NAMALWA (cell line): Measurements from ENCODE around the gene PIM3.

Source experiments
- DNase-seq: peaks from one replicate; pipeline ENCODE4 v3.0.0-alpha.2; 2015; ENCODE audit warnings: low spot score

PIM3 gene

DNA sequence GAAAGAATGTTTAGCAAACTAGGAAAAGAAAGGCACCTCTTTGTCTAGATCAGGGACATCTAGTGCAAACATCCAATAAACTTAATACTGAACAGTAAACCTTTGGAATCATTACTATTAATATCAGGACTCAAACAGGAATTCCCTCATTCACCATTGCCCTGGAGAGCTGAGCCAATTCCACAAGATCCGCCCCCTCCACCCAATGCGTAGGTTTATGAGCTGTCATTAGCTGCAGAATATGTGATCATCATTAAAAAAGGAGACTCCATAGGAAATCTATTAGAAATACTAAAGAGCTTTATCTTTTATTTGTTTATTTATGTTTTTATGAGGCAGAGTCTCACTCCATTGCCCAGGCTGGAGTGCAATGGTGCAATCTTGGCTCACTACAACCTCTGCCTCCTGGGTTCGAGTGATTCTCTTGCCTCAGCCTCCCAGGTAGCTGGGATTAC, 46.5 kb downstream of the PIM3 start:
- DNase-seq: no peak

DNA sequence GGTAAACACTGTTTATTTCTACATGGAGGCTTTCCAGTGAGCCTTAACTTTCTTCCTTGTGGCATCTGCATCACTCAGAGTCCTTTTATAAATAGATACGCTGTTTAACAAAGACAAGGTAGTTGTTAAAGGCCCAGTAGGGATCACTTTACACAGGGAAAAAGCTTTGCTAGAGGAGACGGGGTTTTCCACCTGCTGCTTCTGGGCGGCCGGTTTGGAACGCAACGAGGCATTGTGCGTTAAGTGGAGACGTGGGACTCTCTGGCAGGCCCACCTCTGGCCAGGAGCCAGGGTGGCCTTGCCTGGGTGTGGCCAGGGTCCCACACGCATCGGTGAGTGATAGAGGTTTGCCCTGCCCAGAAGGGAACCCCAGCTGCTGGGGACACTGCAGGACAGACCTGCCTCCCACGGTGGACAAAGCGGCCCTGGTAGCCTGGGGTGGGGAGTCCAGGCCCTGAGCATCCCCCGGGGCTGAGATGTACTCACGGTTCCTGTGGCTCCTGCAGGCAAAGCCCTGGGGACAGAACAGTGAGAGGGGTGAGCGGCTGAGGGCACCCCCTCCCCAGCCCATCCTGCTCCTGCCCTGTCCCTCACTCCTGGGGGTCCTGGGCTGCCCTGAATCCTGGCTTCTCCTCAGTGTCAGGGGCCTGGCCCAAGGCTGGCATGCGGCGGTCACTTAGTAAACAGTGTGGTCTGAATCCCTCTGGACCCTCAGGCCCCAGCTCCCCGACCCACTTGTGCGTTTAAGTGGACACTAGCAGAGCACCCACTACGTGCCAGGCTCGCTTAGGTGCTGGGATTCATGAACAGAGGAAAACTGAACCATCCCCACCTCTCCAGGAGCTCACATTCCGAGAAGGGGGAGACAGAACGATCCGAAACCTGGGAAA, 47.8 kb downstream of the PIM3 start:
- DNase-seq: no peak

DNA sequence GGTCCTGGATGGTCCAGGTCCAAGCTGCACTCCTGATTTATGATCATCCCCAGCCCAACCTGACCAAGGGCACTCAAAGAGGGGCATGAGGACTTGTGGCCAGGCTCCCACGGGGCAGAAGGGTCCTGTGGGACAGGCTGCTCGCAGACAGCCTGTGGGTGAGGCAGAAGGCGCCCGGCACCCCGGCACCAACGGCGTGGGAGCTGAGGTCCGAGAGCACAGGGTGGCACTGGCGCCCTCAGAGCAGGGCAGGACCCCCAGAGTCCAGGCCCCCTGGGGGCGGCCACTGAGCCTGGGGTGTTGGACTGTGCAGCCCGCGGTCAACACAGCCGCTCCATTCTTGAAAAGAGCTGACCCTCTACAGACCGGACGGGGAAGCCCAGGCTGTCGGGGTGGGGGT, 48.7 kb downstream of the PIM3 start:
- DNase-seq: no peak

DNA sequence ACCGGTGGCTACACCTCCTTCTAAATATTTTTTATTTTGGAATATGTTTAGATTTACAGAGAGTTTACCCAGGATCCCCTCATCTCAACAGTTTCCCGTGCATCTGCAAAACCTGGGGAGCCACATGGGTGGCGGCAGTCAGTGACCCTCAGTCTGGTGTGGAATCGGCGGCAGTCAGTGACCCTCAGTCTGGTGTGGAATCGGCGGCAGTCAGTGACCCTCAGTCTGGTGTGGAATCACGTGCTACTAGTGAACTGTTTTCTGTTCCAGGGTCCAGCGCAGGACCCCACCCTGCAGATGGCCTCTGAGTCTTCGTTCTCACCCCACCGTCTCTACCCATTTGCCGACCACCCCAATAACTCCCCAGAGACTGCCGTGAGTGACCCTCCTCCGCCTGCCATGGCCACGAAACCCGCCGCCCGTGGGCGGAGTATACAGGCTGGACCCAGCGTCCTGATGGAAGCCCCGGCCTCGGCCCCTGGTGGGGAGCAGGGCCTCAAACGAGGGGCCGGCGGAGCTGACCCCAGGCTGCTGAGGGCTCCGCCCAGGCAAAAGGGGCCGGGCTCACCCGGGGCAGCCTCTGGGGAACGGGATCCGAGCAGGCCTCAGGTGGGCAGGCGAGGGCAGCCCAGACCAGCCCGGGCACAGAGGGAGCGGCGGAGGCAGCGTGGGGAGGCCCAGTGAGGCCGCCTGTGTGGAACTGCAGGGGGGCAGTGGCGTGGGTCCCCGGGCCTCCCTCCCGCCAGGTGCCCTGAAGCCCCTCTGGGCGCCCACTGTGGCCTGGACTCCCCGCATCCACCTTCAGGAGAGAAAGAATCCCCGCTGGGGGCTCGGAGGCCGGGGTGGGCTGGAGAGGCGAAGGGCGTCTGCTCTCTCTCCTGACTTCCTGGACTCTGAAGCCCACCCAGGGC, 49.4 kb downstream of the PIM3 start:
- no peak for DNase-seq

DNA sequence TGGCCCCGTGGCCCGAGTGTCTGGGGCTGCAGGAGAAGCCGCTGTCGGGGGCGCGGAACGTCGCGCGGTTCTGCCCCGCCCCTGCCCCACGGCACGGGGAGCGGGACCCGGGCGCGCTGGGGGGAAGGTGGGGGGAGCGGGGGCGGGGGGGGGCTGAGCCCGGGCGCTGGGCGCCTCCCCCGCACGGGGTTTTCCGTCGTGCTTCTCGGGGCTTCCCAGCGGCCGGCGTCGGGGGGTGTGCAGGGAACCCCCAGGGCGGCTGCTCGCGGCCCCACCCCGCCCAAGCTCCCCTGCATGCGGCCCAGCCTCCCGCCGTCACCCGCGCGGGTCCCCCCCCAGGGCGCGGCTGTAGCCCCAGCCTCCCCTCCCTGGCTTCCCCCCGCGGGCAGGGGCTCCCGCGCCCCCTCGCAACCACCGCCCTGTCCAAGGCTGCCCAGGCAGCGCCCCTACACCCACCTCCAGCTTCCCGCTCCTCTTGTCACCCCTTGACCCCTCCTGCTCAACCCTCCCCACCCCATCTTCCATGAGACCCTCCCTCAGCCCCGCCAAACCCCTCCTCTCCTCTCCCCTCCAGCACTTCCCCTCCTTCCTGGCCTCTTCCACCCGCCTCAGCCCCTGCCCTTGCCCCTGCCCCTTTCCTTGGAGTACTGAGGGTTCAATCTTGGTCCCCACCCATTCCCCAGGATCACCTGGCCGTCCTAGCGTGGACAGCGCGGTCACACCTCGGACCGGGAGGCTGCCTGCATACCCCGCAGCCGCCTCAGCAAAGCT, 50.3 kb downstream of the PIM3 start:
- DNase-seq: no peak

DNA sequence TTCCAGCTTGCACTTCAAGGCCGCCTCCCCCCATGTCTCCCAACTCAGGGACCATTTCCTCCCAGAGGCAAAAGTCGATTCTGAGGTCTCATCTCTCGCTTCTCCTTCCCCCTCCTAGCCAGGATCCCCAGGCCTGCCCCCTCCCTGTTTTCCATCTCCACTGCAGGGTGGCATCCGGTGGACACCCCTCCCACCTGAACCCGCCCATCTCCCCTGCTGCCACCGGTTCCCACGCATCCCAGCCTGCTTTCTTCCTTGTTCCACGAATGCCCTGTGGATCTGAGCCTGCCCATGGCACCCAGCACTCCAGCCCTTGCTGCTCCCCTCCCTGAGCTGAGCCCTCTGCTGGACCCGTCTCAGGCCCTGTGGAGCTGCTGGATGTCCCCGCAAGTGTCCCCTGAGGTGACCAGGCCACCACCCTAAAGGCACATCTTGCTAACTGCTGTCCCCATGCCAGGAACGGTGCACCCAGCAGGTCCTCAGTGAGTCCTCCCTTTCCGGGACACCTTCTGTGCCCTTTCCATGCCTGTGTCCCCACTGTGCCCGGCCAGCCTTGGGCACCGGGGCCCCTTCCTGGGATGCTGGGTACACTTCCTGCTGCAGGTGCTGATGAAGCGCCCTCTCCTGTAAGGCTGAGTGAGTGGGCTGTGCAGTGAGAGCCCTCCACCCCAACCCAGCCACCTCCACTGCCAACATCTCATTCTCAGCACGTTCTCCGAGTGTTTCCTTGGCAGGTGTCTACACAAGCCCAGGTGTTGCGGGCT, 51.1 kb downstream of the PIM3 start:
- no peak for DNase-seq

DNA sequence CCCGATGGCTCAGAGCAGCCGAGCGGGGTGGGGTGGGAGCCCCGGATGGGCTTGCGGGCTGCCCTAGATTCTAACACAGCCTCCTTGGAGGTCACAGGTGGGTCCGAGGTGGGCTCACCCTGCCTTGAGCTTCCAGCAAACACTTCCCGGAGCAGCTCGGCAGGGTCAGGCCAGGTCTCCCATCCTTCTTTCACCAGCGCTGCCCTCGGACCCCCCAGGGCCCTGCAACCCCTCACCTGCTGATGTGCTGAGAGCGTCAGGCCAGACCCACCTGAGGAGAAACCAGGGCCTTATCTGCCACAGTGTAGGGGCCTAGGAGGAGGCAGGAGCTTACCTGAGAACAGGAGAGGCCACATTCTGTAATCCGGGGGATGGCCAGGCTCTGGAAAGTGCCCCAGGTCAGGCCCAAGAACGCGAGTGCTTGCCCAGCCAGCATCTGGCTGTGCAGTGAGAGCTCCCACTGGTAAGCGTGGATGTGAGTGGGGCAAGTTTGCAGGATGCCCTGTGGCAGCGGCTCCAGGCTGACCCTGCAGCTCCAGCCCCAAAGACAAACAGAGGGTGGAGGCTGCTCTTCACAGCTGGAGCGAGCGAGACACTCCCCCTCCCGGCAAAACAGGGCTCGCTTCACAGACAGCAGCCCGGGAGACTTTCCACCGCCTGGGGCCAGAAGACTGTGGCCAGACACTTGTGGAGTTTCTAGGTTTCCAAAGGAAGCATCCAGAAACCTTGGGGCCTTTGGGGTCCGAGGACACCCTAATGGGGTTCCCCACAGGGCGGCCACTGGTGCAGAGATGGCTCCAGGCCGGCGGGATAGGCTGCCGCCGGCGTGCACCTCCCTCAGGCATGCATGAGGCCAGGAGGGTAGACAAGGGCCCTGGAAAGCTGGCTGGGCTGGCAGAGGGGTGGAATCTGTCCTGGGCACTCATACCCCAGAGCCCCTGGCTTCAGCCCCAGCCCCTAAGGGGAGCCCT, 51.9 kb downstream of the PIM3 start, which contains the start of gene IL17REL:
Gene IL17REL (minus strand): TSS at position 555 of the 971 bp plus-strand sequence. CDS start 119 bp downstream, at position 436.
- DNase-seq: no peak
